K562 (cell line): ENCODE measurements around the gene ARF1. TPM values are rescaled to one million over a fixed set of nuclear protein-coding genes. Genes with fewer than 3 reads are reported as not detected.

Source experiments
- BRD4 ChIP-seq: fragments of 200-600 bp; sonication (generic); IDR thresholded peaks from 2 replicates; pipeline ENCODE4 v1.6.1; 2017; ENCODE audit warnings: inconsistent platforms
- FUS ChIP-seq: fragments of 200-400 bp; formaldehyde crosslinking; optimal IDR thresholded peaks from 2 replicates; pipeline ENCODE3; 2017; ENCODE audit warnings: low read depth, low read length
- GATAD2A ChIP-seq: fragments of 450-650 bp; IDR thresholded peaks from 2 replicates; pipeline ENCODE4 v1.6.1; 2017
- KDM1A ChIP-seq, 2 experiments: fragments of 450-650 bp; IDR thresholded peaks; 2 replicates each; pipeline ENCODE4 v1.6.1; 2016; ENCODE audit warnings: mild to moderate bottlenecking in 2 of 2
- KLF10 ChIP-seq: fragments of 250-450 bp; sonication (Bioruptor Pico); IDR thresholded peaks from 2 replicates; pipeline ENCODE4 v1.6.1; 2021; ENCODE audit warnings: matching md5 sums
- MEIS2 ChIP-seq: fragments of 450-650 bp; IDR thresholded peaks from 2 replicates; pipeline ENCODE4 v1.6.1; 2014; ENCODE audit warnings: mild to moderate bottlenecking; ENCODE audit not compliant: partially characterized antibody
- TFAM ChIP-seq: fragments of 250-450 bp; sonication (Bioruptor Pico); conservative IDR thresholded peaks from 2 replicates; pipeline ENCODE4 v1.5.0; 2021; ENCODE audit warnings: mild to moderate bottlenecking, moderate library complexity
- WHSC1 ChIP-seq: IDR thresholded peaks from one replicate; pipeline ENCODE4 v1.6.1; 2012; ENCODE audit warnings: low read length, control low read depth, inconsistent platforms
- ZNF165 ChIP-seq: fragments of 250-450 bp; sonication (Bioruptor Pico); IDR thresholded peaks from 2 replicates; pipeline ENCODE4 v1.4.0; 2020; ENCODE audit warnings: borderline replicate concordance
- ZNF766 ChIP-seq: fragments of 200-800 bp; sonication (Bioruptor generic); conservative IDR thresholded peaks from 2 replicates; pipeline ENCODE4 v1.6.1; 2016; ENCODE audit warnings: missing genetic modification characterization, missing compliant biosample characterization
- polyA plus RNA-seq, 8 experiments: library from polyadenylated mRNA; depleted of rRNA in 4 of 8; stranded (reverse) in 5 of 8; unstranded in 3 of 8; fragments of >200 nt; fragmentation: Nextera tagmentation in 2 of 8; fragmentation: Illumina TruSeq in 1 of 8; extraction: Ambion mirVana in 2 of 8; extraction: Trizol in 1 of 8; gene quantifications; 2 replicates each; pipeline versions ENCODE4 v1.2.1 to v1.2.3, GENCODE V29; 2011 to 2014; ENCODE audit warnings: inconsistent platforms in 1 of 8, missing spikeins in 1 of 8
- total RNA-seq, 7 experiments: library from RNA; depleted of rRNA in 6 of 7; stranded (reverse); fragments of >200 nt in 6 of 7; fragmentation: Illumina TruSeq in 2 of 7; extraction: Trizol in 2 of 7; gene quantifications; 2 replicates each; pipeline versions ENCODE4 v1.2.1 to v1.2.3, GENCODE V29; 2011 to 2021; ENCODE audit warnings: low replicate concordance in 1 of 7
- TF ChIP-seq, protein P1 (sequence below): fragments of 450-650 bp; IDR thresholded peaks from 2 replicates; pipeline ENCODE4 v1.6.1; 2017; ENCODE audit warnings: antibody characterized with exemption, mild to moderate bottlenecking
- TF ChIP-seq, protein P2 (sequence below), 2 experiments: fragments of 450-650 bp in 1 of 2; sonication (generic) in 1 of 2; formaldehyde crosslinking in 1 of 2; IDR thresholded peaks; 2 replicates each; pipeline versions ENCODE4 v1.7.1 to v1.9.0; 2016 to 2022; ENCODE audit warnings: inconsistent platforms in 1 of 2, mild to moderate bottlenecking in 1 of 2, missing genetic modification reagents in 1 of 2
- TF ChIP-seq, protein P3 (sequence below): fragments of 450-650 bp; formaldehyde crosslinking; IDR thresholded peaks from 2 replicates; pipeline ENCODE4 v1.4.0; 2020; ENCODE audit warnings: mild to moderate bottlenecking, mixed read lengths

The ARF1 gene
- total and polyA plus RNA-seq, 9 of the 15 experiments (the other 6 are each of a cell fraction or from before 2014, with no cell fraction given), result 69.8 to 593 (median 325) TPM

DNA sequence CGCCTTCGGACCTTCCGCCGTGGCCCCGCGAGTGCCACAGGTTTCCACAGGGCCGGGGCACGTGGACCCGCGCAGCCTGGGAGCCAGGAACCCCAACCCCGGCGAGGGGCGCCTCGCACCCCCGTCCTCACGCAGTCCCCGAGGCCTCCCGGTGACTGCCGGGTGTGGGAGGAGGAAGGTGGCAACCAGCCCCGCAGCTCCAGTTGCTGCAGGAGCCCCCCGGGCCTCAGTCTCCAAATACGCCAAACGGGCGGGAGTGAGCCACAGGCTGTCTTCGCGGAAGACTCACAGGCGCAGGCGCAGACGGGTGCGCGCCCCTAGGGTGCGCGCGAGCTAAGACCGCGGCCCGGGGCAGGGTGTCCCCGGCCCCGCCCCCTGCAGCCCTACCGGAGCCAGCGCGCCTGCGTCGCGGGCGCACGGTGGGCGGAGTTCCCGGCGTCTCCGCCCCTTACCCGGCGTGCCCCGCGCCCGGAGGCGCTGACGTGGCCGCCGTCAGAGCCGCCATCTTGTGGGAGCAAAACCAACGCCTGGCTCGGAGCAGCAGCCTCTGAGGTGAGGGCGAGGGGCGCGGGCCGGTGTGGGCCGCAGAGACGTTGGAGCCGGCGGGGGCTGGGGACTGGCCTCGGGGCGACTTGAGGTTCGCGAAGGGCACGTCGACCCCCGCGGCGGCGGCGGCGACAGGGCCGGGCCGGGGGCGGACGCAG is at the start of gene ARF1 (continued):
- TF ChIP-seq, protein P1, sequence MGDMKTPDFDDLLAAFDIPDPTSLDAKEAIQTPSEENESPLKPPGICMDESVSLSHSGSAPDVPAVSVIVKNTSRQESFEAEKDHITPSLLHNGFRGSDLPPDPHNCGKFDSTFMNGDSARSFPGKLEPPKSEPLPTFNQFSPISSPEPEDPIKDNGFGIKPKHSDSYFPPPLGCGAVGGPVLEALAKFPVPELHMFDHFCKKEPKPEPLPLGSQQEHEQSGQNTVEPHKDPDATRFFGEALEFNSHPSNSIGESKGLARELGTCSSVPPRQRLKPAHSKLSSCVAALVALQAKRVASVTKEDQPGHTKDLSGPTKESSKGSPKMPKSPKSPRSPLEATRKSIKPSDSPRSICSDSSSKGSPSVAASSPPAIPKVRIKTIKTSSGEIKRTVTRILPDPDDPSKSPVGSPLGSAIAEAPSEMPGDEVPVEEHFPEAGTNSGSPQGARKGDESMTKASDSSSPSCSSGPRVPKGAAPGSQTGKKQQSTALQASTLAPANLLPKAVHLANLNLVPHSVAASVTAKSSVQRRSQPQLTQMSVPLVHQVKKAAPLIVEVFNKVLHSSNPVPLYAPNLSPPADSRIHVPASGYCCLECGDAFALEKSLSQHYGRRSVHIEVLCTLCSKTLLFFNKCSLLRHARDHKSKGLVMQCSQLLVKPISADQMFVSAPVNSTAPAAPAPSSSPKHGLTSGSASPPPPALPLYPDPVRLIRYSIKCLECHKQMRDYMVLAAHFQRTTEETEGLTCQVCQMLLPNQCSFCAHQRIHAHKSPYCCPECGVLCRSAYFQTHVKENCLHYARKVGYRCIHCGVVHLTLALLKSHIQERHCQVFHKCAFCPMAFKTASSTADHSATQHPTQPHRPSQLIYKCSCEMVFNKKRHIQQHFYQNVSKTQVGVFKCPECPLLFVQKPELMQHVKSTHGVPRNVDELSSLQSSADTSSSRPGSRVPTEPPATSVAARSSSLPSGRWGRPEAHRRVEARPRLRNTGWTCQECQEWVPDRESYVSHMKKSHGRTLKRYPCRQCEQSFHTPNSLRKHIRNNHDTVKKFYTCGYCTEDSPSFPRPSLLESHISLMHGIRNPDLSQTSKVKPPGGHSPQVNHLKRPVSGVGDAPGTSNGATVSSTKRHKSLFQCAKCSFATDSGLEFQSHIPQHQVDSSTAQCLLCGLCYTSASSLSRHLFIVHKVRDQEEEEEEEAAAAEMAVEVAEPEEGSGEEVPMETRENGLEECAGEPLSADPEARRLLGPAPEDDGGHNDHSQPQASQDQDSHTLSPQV, result peak; percentile 87
- TF ChIP-seq ZNF766 (CRISPR knock-in tag) (peak; percentile 74), KLF10 (CRISPR knock-in tag) (no peak), KDM1A (IDR thresholded peaks at IDR 0.05) (peak in 1 of 2 experiments; percentile 82; a peak in 3 of 4 replicates), GATAD2A (no peak), ZNF165 (CRISPR knock-in tag) (0 out of 2 replicates have a peak, but pooled peaks have one; percentile 55), BRD4 (no peak), FUS (no peak), TFAM (CRISPR knock-in tag) (no peak), MEIS2 (peak; percentile 92), WHSC1 (no peak)
- TF ChIP-seq, protein P2, sequence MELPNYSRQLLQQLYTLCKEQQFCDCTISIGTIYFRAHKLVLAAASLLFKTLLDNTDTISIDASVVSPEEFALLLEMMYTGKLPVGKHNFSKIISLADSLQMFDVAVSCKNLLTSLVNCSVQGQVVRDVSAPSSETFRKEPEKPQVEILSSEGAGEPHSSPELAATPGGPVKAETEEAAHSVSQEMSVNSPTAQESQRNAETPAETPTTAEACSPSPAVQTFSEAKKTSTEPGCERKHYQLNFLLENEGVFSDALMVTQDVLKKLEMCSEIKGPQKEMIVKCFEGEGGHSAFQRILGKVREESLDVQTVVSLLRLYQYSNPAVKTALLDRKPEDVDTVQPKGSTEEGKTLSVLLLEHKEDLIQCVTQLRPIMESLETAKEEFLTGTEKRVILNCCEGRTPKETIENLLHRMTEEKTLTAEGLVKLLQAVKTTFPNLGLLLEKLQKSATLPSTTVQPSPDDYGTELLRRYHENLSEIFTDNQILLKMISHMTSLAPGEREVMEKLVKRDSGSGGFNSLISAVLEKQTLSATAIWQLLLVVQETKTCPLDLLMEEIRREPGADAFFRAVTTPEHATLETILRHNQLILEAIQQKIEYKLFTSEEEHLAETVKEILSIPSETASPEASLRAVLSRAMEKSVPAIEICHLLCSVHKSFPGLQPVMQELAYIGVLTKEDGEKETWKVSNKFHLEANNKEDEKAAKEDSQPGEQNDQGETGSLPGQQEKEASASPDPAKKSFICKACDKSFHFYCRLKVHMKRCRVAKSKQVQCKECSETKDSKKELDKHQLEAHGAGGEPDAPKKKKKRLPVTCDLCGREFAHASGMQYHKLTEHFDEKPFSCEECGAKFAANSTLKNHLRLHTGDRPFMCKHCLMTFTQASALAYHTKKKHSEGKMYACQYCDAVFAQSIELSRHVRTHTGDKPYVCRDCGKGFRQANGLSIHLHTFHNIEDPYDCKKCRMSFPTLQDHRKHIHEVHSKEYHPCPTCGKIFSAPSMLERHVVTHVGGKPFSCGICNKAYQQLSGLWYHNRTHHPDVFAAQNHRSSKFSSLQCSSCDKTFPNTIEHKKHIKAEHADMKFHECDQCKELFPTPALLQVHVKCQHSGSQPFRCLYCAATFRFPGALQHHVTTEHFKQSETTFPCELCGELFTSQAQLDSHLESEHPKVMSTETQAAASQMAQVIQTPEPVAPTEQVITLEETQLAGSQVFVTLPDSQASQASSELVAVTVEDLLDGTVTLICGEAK (IDR thresholded peaks at IDR 0.05), result peak; percentile 64; the same call in 1 of the 2 replicates
- TF ChIP-seq, protein P2 (CRISPR knock-in tag; IDR thresholded peaks at IDR 0.05), result no peak
- TF ChIP-seq, protein P3, sequence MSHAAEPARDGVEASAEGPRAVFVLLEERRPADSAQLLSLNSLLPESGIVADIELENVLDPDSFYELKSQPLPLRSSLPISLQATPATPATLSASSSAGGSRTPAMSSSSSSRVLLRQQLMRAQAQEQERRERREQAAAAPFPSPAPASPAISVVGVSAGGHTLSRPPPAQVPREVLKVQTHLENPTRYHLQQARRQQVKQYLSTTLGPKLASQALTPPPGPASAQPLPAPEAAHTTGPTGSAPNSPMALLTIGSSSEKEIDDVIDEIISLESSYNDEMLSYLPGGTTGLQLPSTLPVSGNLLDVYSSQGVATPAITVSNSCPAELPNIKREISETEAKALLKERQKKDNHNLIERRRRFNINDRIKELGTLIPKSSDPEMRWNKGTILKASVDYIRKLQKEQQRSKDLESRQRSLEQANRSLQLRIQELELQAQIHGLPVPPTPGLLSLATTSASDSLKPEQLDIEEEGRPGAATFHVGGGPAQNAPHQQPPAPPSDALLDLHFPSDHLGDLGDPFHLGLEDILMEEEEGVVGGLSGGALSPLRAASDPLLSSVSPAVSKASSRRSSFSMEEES (CRISPR knock-in tag), result peak; percentile 3; the same call in 1 of the 2 replicates
